DLD1 (cell line): ENCODE measurements around the gene LPCAT1.

ENCODE experiments used
- in situ Hi-C: cut with HindIII; loops from 2 replicates; pipeline ENCODE4 v1.10.0; 2017; ENCODE audit warnings: low sequenced_read_pairs

The LPCAT1 gene

GRCh38 chr5:1468629-1469527 lies 54.9 kb downstream of the LPCAT1 start:
- in situ Hi-C loops: loop anchor here (25.0 kb wide), 2 partner anchors 168 to 257 kb away; partner anchors contain the start of gene SLC6A19

GRCh38 chr5:1468247-1468612 lies 55.5 kb downstream of the LPCAT1 start:
- in situ Hi-C loops: loop anchor here (25.0 kb wide), 2 partner anchors 169 to 256 kb away; partner anchors contain the start of gene SLC6A19

- in situ Hi-C loops: loop anchor here (25.0 kb wide), 2 partner anchors 170 to 255 kb away; partner anchors contain the start of gene SLC6A19
These were observed 56.2 kb downstream of the LPCAT1 start for GRCh38 chr5:1467341-1468246.

- in situ Hi-C loops: loop anchor here (25.0 kb wide), 2 partner anchors 171 to 254 kb away; partner anchors contain the start of gene SLC6A19
These were observed 57.0 kb downstream of the LPCAT1 start for GRCh38 chr5:1466631-1467265.

GRCh38 chr5:1465966-1466471 lies 57.7 kb downstream of the LPCAT1 start:
- in situ Hi-C loops: loop anchor here (25.0 kb wide), 2 partner anchors 171 to 254 kb away; partner anchors contain the start of gene SLC6A19

GRCh38 chr5:1465117-1465516 lies 58.6 kb downstream of the LPCAT1 start:
- in situ Hi-C loops: loop anchor here (25.0 kb wide), 2 partner anchors 172 to 253 kb away; partner anchors contain the start of gene SLC6A19

- in situ Hi-C loops: loop anchor here (25.0 kb wide), 2 partner anchors 173 to 252 kb away; partner anchors contain the start of gene SLC6A19
These were observed 59.2 kb downstream of the LPCAT1 start for GRCh38 chr5:1464511-1464910.

GRCh38 chr5:1464096-1464446 lies 59.7 kb downstream of the LPCAT1 start:
- in situ Hi-C loops: loop anchor here (25.0 kb wide), 2 partner anchors 173 to 252 kb away; partner anchors contain the start of gene SLC6A19

GRCh38 chr5:1463326-1464095 lies 60.2 kb downstream of the LPCAT1 start:
- in situ Hi-C loops: loop anchor here (25.0 kb wide), 2 partner anchors 174 to 251 kb away; partner anchors contain the start of gene SLC6A19

GRCh38 chr5:1462358-1462757 lies 61.4 kb downstream of the LPCAT1 start:
- in situ Hi-C loops: loop anchor here (25.0 kb wide), 2 partner anchors 175 to 250 kb away; partner anchors contain the start of gene SLC6A19

- in situ Hi-C loops: loop anchor here (25.0 kb wide), 2 partner anchors 176 to 249 kb away; partner anchors contain the start of gene SLC6A19
These were observed 62.4 kb downstream of the LPCAT1 start for GRCh38 chr5:1461396-1461795.

GRCh38 chr5:1460054-1460682 lies 63.6 kb downstream of the LPCAT1 start:
- in situ Hi-C loops: loop anchor here (25.0 kb wide), 2 partner anchors 177 to 248 kb away; partner anchors contain the start of gene SLC6A19

- in situ Hi-C loops: loop anchor here (25.0 kb wide), 2 partner anchors 178 to 247 kb away; partner anchors contain the start of gene SLC6A19
These were observed 64.3 kb downstream of the LPCAT1 start for GRCh38 chr5:1459435-1459834.

- in situ Hi-C loops: loop anchor here (25.0 kb wide), 2 partner anchors 181 to 244 kb away; partner anchors contain the start of gene SLC6A19
These were observed 67.5 kb downstream of the LPCAT1 start for GRCh38 chr5:1456110-1456881.

- in situ Hi-C loops: loop anchor here (25.0 kb wide), 2 partner anchors 184 to 241 kb away; partner anchors contain the start of gene SLC6A19
These were observed 70.1 kb downstream of the LPCAT1 start for GRCh38 chr5:1453613-1454012.

- in situ Hi-C loops: no loop called here
These were observed 74.6 kb downstream of the LPCAT1 start for GRCh38 chr5:1449081-1449630.

- in situ Hi-C loops: no loop called here
These were observed 75.2 kb downstream of the LPCAT1 start for GRCh38 chr5:1448511-1449011.
